Measurements from ENCODE around the gene FBXL16. TPM values are rescaled to one million over a fixed set of nuclear protein-coding genes. Genes with fewer than 3 reads are reported as not detected.

Gene FBXL16
- total RNA-seq, 2 donors from 2014 or later: 1.3 to 1.7 TPM

DNA sequence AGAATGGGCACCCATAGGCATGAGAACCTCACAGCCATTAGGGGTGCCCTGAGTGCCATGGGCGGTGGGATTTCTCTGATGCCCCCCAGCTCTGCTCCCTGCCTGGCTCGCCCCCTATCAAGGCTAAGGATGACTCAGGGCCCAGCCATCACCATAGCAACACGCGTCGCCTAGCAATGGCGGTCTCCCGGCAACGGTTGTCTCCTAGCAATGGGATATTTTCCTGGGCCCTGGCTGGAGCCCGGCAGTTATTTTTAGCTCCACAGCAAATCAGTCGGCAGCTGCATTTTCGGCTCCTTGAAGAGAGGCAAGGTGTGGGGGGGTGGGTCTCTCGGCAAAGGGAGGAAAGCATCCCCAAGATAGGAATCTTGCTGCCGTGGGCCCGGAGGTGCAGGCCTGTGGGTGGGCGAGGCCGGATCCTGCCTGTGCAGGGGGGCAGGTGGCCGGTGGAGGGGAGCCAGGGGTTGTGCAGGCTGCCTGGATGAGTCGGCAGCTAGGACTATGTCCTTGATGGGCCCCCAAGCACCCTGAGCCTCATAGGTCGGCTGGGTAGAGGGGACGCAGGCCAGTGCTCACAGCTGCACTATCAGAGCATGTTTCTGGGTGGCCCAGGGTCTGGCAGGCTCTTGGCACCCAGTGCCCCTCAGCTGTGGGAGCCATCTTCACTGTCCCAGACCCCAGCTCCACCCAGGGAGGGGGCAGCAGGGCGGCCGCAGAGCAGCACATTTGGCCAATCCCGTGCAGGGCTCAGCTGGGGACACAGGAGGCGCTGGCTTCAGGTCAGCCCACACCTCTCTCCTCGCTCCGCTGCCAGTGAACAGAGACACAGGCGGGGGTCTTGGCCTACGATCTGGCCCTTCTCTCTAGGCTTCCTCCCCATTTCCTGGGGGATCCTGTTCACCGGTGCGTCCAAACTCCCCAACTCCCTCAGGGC is 4.2 kb upstream of the FBXL16 start:
- DNase-seq (ENCODE audit: low spot score): no peak
- H3K36me3 ChIP-seq: no peaks in the 10 kb centered on the region

DNA sequence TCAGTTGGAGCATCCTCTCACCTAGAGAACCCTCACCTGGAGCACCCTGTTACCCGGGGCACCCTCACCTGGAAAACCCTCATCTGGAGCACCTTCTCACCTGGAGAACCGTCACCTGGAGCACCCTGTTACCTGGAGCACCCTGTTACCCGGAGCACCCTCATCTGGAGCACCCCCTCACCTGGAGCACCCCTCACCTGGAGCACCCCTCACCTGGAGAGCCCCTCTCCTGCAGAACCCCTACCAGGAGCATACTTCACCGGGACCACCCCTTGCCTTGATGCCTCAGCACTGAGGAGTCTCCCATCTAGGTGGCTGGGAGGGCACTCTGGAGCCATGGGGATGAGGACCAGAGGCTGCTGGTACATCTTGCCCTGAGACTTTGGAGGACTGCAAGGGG is 3.4 kb upstream of the FBXL16 start:
- H3K4me3 ChIP-seq: no peak overlapping the region
- H3K9me3 ChIP-seq: no peaks in the 10 kb centered on the region
- DNase-seq (ENCODE audit: low spot score): no peak
- H3K27me3 ChIP-seq: peaks cover 12 to 47% of the 10 kb centered on the region in 2 donors
- no peaks in the 10 kb centered on the region for H3K36me3 ChIP-seq
- TF ChIP-seq, protein P1, sequence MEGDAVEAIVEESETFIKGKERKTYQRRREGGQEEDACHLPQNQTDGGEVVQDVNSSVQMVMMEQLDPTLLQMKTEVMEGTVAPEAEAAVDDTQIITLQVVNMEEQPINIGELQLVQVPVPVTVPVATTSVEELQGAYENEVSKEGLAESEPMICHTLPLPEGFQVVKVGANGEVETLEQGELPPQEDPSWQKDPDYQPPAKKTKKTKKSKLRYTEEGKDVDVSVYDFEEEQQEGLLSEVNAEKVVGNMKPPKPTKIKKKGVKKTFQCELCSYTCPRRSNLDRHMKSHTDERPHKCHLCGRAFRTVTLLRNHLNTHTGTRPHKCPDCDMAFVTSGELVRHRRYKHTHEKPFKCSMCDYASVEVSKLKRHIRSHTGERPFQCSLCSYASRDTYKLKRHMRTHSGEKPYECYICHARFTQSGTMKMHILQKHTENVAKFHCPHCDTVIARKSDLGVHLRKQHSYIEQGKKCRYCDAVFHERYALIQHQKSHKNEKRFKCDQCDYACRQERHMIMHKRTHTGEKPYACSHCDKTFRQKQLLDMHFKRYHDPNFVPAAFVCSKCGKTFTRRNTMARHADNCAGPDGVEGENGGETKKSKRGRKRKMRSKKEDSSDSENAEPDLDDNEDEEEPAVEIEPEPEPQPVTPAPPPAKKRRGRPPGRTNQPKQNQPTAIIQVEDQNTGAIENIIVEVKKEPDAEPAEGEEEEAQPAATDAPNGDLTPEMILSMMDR (IDR thresholded peaks at IDR 0.05): no peak
- peaks cover 0 to 36% of the 10 kb centered on the region in 2 donors for H3K4me1 ChIP-seq
- no peak overlapping the region for H3K27ac ChIP-seq

More for the DNA sequence above, 4.2 kb upstream of the FBXL16 start:
- H3K9me3 ChIP-seq: no peaks in the 10 kb centered on the region
- no peak overlapping the region for H3K27ac ChIP-seq
- peaks cover 0 to 45% of the 10 kb centered on the region in 2 donors for H3K4me1 ChIP-seq
- TF ChIP-seq, protein P1 (IDR thresholded peaks at IDR 0.05): no peak
- H3K4me3 ChIP-seq: no peak overlapping the region
- H3K27me3 ChIP-seq: peaks cover 12 to 38% of the 10 kb centered on the region in 2 donors

DNA sequence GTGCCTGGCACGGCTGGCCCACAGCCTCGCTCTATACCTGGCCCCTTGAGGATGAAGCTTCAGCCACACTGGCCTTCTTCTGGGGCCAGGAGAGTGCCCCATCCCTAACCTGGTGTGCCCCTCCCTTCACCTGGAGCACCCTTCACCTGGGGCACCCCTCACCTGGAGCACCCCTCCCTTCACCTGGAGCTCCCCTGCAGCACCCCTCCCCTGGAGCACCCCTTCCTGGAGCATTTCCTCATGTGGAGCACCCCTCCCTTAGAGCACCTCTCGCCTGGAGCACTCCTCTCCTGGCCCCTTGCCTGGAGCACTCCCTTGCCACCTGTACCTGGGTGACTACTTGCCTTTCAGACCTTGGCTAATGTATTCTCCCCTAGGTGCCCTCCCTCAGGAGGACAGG is 2.4 kb upstream of the FBXL16 start:
- Histone ChIP-seq H3K9me3 (no peaks in the 10 kb centered on the region), H3K27me3 (peaks cover 12 to 51% of the 10 kb centered on the region in 2 donors), H3K4me1 (peaks cover 0 to 36% of the 10 kb centered on the region in 2 donors), H3K36me3 (no peaks in the 10 kb centered on the region), H3K4me3 (no peak overlapping the region), H3K27ac (no peak overlapping the region)
- DNase-seq (ENCODE audit: low spot score): no peak
- TF ChIP-seq, protein P1 (IDR thresholded peaks at IDR 0.05): no peak

DNA sequence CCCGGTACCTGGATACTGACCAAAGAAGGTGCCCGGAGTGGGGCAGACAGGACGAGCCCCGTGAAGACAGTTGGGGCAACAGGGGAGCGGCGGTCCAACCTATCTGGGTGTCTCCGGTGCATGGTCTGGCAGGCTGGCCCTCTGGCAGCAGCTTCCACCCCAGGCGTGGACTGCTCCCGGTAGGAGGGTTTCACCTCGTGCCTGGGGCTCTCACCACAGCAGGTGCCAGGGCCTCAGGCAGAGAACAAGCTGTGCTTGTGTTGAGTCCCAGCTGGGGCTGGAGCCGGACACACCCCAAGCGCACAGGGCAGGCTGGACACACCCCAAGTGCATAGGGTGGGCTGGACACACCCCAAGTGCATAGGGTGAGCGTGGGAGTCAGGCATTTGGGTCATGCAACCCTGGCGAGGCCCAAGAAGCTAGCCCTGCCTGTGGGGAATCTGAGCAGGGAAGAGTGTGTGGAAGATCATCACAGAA is 1.5 kb upstream of the FBXL16 start:
- Histone ChIP-seq H3K9me3 (no peaks in the 10 kb centered on the region), H3K36me3 (no peaks in the 10 kb centered on the region)
- TF ChIP-seq, protein P1 (IDR thresholded peaks at IDR 0.05): no peak

DNA sequence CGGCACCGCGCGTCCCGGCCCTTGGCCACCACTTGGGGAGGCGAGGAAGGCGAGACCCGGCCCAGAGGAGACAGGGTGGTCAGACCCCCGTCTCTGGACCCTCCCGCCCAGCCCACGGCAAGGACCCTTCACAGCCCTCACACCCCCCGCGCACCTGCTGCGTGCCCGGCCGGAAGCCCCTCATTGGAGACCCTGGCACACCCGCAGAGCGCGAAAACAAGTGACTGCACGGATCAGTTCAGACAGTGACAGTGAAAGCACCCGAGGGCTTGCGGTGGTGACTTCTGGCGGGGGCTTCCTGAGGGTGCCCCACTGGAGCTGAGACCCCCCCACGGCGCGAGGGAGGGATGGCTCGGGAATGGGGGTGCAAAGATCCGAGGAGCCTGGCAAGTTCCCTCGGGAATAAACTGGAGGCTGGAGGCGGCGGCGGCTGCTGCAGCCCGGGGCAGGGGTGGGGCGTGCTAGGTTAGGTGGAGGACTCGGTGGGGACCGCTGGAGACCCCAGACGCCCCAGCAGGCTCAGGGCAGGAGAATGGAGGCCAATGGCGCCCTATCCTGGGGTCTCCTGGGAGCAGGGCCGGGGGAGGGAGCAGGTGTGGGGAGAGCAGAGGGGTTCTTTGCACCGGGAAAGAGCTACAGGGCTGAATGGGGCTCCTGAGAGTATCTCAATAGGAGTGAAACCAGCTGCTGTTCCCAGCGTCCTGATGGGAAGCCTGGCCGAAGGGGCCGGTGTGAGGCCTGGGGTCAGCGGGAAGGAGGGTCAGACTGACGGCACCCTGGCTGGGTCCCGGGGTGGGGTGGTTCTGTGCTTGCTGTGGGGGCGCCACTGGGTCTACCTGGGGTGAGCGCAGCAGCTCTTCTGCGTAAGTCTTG is 824 bp upstream of the FBXL16 start:
- H3K4me3 ChIP-seq: peak overlapping the region in 1 of 2 donors; percentile 31
- no peaks in the 10 kb centered on the region for H3K9me3 ChIP-seq
- TF ChIP-seq, protein P1 (IDR thresholded peaks at IDR 0.05): no peak
- H3K27me3 ChIP-seq: peaks cover 12 to 61% of the 10 kb centered on the region in 2 donors
- no peak overlapping the region for H3K27ac ChIP-seq
- no peaks in the 10 kb centered on the region for H3K36me3 ChIP-seq
- H3K4me1 ChIP-seq: peaks cover 0 to 30% of the 10 kb centered on the region in 2 donors
- no peak for DNase-seq (ENCODE audit: low spot score)

More for the DNA sequence above, 1.5 kb upstream of the FBXL16 start:
- Histone ChIP-seq H3K27ac (no peak overlapping the region), H3K4me1 (peaks cover 0 to 36% of the 10 kb centered on the region in 2 donors), H3K4me3 (no peak overlapping the region), H3K27me3 (peaks cover 12 to 56% of the 10 kb centered on the region in 2 donors)
- no peak for DNase-seq (ENCODE audit: low spot score)

Data from right atrium auricular region (tissue), 2 donors.